SK-N-SH (cell line): ENCODE measurements around the gene ZNF462.

Experiments used
- YY1 ChIP-seq: IDR thresholded peaks from 2 replicates; pipeline ENCODE4 v1.4.0; 2012; ENCODE audit warnings: low read depth, mild to moderate bottlenecking
- TF ChIP-seq, protein P1 (sequence below): fragments of 200-600 bp; sonication (generic); IDR thresholded peaks from 2 replicates; pipeline ENCODE4 v1.6.1; 2017; ENCODE audit warnings: antibody characterized with exemption, mild to moderate bottlenecking, moderate library complexity

DNA sequence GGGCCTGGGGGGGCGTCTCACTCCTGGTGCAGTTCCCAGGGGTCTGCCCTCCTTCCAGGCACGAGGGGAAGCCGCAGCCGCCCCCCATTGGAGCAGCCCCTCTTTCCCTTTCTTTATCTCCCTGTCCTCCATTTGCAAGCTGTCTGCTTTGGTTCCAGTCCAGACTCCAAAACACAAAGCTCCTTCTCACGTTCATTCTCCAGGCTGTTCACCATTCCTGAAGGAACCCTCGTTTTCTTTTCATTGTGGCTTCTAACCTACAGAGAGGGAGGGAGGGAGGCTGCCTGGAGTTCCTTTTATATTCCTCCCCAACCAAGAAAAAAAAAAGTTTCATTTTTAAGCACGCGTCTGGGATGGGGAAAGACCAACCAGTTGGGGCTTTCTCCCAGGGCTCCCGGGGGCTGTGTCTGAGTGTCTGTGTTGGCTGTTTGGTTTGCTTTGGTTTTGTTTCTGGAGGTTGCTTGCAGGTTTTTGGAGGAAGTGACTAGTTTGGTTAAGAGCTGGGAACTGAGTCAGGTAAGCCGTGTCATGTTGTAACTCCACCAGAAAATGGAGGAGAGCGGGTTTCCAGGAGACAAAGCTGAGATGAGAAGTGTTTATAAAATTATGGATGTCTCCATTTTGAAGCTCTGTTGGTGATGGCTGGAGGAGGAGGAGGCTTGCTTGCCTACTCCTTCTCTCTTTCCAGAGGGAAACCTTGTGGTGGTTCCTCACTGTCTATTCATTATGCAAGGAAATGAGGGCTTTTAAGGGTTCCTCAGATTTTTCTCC lies 1.6 kb downstream of the ZNF462 start:
- TF ChIP-seq, protein P1, sequence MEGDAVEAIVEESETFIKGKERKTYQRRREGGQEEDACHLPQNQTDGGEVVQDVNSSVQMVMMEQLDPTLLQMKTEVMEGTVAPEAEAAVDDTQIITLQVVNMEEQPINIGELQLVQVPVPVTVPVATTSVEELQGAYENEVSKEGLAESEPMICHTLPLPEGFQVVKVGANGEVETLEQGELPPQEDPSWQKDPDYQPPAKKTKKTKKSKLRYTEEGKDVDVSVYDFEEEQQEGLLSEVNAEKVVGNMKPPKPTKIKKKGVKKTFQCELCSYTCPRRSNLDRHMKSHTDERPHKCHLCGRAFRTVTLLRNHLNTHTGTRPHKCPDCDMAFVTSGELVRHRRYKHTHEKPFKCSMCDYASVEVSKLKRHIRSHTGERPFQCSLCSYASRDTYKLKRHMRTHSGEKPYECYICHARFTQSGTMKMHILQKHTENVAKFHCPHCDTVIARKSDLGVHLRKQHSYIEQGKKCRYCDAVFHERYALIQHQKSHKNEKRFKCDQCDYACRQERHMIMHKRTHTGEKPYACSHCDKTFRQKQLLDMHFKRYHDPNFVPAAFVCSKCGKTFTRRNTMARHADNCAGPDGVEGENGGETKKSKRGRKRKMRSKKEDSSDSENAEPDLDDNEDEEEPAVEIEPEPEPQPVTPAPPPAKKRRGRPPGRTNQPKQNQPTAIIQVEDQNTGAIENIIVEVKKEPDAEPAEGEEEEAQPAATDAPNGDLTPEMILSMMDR, result no peak
- peak; percentile 53; the same call in 1 of the 2 replicates for TF ChIP-seq YY1
